ENCODE measurements around the gene RTN4R. TPM values are rescaled to one million over a fixed set of nuclear protein-coding genes. Genes with fewer than 3 reads are reported as not detected.

Gene RTN4R
- total and polyA plus RNA-seq, 2 of the 4 experiments (the other 2 are of a cell fraction): 0.18 to 0.94 TPM

DNA sequence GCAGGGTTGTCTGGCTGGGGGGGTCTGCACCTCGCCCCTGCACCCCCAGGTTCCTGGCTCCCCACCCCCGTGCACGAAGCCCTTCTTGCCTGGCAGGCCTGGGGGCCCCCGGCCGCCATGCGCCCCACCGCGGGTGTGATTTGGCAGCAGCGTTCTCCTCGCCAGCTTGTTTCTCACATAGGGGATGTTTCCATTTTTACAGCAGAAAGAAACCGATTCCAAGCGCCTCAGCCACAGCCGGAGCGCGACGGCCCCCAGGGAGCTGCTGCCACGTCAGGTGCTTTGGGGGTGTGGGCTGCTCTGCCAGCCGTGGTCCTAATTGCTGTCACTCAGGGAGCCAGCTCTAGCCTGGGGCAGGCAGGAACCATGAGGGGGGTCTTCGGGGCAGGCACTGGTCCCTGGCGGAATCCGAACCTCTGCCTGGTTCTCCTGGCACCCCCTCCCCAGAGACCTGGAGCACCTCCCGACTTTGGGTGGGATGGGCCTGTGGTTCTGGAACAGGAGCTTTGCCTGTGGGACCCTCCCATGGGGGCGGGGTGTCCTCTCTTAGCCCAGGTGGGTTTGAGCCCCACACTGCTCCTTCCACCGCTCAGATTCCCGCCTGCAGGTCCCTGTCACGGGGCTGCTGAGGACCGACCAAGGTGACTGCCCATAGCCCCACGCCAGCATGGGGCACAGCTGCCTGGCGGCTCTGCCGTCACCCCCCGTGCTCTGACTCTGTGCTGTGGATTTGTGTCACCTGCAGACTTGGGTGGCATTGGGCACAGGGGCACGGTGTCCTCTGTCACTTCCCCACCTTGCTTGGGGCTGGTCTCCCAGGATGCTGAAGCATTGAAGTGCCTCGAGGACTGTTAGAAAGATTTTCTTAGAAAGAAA, 54.0 kb downstream of the RTN4R start:
- H3K9ac ChIP-seq (ENCODE audit: low read depth, low read length): no peak overlapping the region
- in situ Hi-C loops (cut with MboI; ENCODE audit: low sequenced_read_pairs) (no loop called here), dilution Hi-C loops (cut with HindIII; ENCODE audit: low sequenced_read_pairs, unreplicated experiment) (no loop called here), intact Hi-C loops (cut with micrococcal nuclease) (loop anchor here (2.0 kb wide), 1 partner anchor 25 kb away; no protein-coding TSS in a partner anchor)
- peaks cover 4% of the 10 kb centered on the region; the same call in 1 of the 2 replicates for H3K9me1 ChIP-seq (ENCODE audit: insufficient read depth, low read length)
- no peaks in the 10 kb centered on the region for H3K9me3 ChIP-seq (ENCODE audit: control insufficient read depth, insufficient read depth, low read length)
- H3K4me2 ChIP-seq (ENCODE audit: low read depth, low read length): no peak overlapping the region
- H3K4ac ChIP-seq (ENCODE audit: low read depth, low read length): no peak overlapping the region
- H3K27ac ChIP-seq (ENCODE audit: insufficient read depth, low read length): no peak overlapping the region
- peaks cover 15% of the 10 kb centered on the region; the same call in 1 of the 2 replicates for H3K27me3 ChIP-seq (ENCODE audit: control insufficient read depth, insufficient read depth, low read length)
- H3K4me1 ChIP-seq (ENCODE audit: control insufficient read depth, insufficient read depth, low read length): no peaks in the 10 kb centered on the region
- no peaks in the 10 kb centered on the region; a peak in 1 of 4 replicates for H3K79me1 ChIP-seq (ENCODE audit: low read depth in 1 of 2, low read length in 2 of 2)
- CTCF ChIA-PET: no interaction called here
- ATAC-seq (ENCODE audit: low read depth) (no peak), DNase-seq (no peak)
- H2AK9ac ChIP-seq (replicated peaks; ENCODE audit: low read depth, low read length, poor library complexity): no peak overlapping the region
- no peak for TF ChIP-seq SMC3 (IDR thresholded peaks at IDR 0.05; ENCODE audit: low read depth, low read length)
- no peak for TF ChIP-seq MAFK (IDR thresholded peaks at IDR 0.05; ENCODE audit: low read depth, low read length)
- no peak for TF ChIP-seq NFE2L2 (IDR thresholded peaks at IDR 0.05; ENCODE audit: low read depth, low read length)
- no peak for TF ChIP-seq BHLHE40 (IDR thresholded peaks at IDR 0.05; ENCODE audit: low read depth, low read length)
- no peak for TF ChIP-seq CEBPB (IDR thresholded peaks at IDR 0.05; ENCODE audit: low read depth, low read length)
- TF ChIP-seq, protein P1, sequence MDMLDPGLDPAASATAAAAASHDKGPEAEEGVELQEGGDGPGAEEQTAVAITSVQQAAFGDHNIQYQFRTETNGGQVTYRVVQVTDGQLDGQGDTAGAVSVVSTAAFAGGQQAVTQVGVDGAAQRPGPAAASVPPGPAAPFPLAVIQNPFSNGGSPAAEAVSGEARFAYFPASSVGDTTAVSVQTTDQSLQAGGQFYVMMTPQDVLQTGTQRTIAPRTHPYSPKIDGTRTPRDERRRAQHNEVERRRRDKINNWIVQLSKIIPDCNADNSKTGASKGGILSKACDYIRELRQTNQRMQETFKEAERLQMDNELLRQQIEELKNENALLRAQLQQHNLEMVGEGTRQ (IDR thresholded peaks at IDR 0.05; ENCODE audit: low read depth, low read length): no peak
- TF ChIP-seq RAD21 (IDR thresholded peaks at IDR 0.05; ENCODE audit: low read length): no peak
- no peak for TF ChIP-seq MAZ (IDR thresholded peaks at IDR 0.05; ENCODE audit: borderline replicate concordance, low read depth, low read length)
- TF ChIP-seq FOS (IDR thresholded peaks at IDR 0.05; ENCODE audit: low read depth, low read length): no peak
- TF ChIP-seq, protein P2, sequence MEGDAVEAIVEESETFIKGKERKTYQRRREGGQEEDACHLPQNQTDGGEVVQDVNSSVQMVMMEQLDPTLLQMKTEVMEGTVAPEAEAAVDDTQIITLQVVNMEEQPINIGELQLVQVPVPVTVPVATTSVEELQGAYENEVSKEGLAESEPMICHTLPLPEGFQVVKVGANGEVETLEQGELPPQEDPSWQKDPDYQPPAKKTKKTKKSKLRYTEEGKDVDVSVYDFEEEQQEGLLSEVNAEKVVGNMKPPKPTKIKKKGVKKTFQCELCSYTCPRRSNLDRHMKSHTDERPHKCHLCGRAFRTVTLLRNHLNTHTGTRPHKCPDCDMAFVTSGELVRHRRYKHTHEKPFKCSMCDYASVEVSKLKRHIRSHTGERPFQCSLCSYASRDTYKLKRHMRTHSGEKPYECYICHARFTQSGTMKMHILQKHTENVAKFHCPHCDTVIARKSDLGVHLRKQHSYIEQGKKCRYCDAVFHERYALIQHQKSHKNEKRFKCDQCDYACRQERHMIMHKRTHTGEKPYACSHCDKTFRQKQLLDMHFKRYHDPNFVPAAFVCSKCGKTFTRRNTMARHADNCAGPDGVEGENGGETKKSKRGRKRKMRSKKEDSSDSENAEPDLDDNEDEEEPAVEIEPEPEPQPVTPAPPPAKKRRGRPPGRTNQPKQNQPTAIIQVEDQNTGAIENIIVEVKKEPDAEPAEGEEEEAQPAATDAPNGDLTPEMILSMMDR (conservative IDR thresholded peaks at IDR 0.05; ENCODE audit: low read depth, low read length): no peak
- TF ChIP-seq RFX5 (IDR thresholded peaks at IDR 0.05; ENCODE audit: low read depth, low read length): no peak
- TF ChIP-seq RCOR1 (IDR thresholded peaks at IDR 0.05; ENCODE audit: insufficient replicate concordance, low read length): no peak
- no peak for TF ChIP-seq MXI1 (IDR thresholded peaks at IDR 0.05; ENCODE audit: borderline replicate concordance, low read depth, low read length)
- TF ChIP-seq POLR2A (IDR thresholded peaks at IDR 0.05; ENCODE audit: low read depth, low read length): no peak
- TF ChIP-seq CHD1 (IDR thresholded peaks at IDR 0.05; ENCODE audit: low read depth, low read length): no peak
- H4K20me1 ChIP-seq (ENCODE audit: insufficient read depth, low read length): no peaks in the 10 kb centered on the region
- H3K36me3 ChIP-seq (ENCODE audit: control insufficient read depth, insufficient read depth, low read length): no peaks in the 10 kb centered on the region
- H3K14ac ChIP-seq (replicated peaks; ENCODE audit: low read depth, low read length): no peak overlapping the region
- no peak overlapping the region for H4K5ac ChIP-seq (ENCODE audit: low read depth, low read length)
- H2BK5ac ChIP-seq (ENCODE audit: low read depth, low read length, poor library complexity, severe bottlenecking): no peak overlapping the region
- H4K8ac ChIP-seq (ENCODE audit: low read depth in 2 of 2, low read length in 2 of 2): no peak overlapping the region
- no peak overlapping the region for H2BK20ac ChIP-seq (ENCODE audit: low read depth, low read length)
- no TSS peak for BruUV-seq (replicated peaks)
- WGBS, 2 experiments (ENCODE audit: extremely low coverage in 2 of 2, insufficient read length in 1 of 2): 64% methylated on average over 8 of the region's 33 CpGs; no CpG with 5 or more reads in 1 of the 2 experiments
- H2AK5ac ChIP-seq (ENCODE audit: low read depth, low read length): no peak overlapping the region
- POLR2A ChIA-PET (ENCODE audit: unreplicated experiment): no interaction called here
- H2BK15ac ChIP-seq (ENCODE audit: low read depth, low read length): no peak overlapping the region
- no peak overlapping the region for H3K4me3 ChIP-seq (ENCODE audit: insufficient read depth, low read depth, low read length)
- H3K23ac ChIP-seq (ENCODE audit: low read depth, low read length): no peak overlapping the region
- H2BK120ac ChIP-seq (ENCODE audit: low read depth, low read length): no peak overlapping the region
- H2AFZ ChIP-seq (replicated peaks; ENCODE audit: low read length, poor library complexity): no peak overlapping the region
- H4K91ac ChIP-seq (ENCODE audit: insufficient read depth, low read depth, low read length): no peak overlapping the region
- H3K56ac ChIP-seq (ENCODE audit: extremely low read depth, insufficient read depth, low read length): no peak overlapping the region
- H3K18ac ChIP-seq (ENCODE audit: low read depth, low read length): no peak overlapping the region

Measured in IMR-90 (cell line).